HG03521 (cell line): ENCODE measurements around the gene OTOP2.
"Not testable (repeated sequence)": the region's sequence is repeated elsewhere in the genome, so short reads cannot be mapped to it uniquely, and the experiment has no call there.

Experiments
- ATAC-seq: cut with Tn5 transposase; IDR thresholded peaks from one replicate; pipeline ENCODE4 v1.9.1; 2021; ENCODE audit warnings: mild to moderate bottlenecking, moderate library complexity; ENCODE audit not compliant: unreplicated experiment

The OTOP2 gene

DNA sequence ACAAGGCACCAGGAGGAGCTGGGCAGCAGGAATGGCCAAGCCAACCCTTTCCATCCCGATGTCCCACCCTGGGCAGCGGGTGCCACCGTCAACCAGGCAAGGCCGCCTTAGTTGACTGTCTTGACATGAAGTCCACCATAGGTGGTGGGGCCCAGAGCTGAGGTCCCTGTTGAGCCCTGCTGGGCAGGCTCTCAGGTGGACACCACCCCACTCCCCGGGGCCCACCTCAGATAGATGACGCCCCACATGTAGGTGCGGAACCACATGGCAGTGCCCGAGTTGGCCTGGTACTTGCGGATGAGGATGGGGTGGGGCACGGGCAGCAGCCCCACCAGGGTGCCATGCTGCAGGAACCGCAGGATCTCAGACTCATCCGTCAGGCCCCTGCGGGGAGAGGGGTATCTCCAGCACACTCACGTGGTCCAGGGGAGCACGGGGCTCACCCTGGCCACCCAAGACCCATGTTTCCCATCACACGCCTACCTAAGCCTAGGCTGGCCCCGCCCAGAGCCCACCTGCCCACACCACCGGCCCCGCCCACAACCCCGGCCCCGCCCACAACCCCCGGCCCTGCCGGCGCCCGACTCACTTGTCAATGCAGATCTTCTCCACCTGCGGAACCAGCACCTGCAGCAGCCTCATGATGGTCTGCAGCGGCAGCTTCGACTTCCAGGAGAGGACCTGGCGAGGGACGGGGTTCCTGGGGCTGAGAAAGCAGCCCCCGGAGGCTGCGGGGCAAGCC lies 27.8 kb downstream of the OTOP2 start:
- ATAC-seq = no peak

- ATAC-seq = no peak
Observed at GRCh38 chr17:74952431-74953133, 28.5 kb downstream of the OTOP2 start.

DNA sequence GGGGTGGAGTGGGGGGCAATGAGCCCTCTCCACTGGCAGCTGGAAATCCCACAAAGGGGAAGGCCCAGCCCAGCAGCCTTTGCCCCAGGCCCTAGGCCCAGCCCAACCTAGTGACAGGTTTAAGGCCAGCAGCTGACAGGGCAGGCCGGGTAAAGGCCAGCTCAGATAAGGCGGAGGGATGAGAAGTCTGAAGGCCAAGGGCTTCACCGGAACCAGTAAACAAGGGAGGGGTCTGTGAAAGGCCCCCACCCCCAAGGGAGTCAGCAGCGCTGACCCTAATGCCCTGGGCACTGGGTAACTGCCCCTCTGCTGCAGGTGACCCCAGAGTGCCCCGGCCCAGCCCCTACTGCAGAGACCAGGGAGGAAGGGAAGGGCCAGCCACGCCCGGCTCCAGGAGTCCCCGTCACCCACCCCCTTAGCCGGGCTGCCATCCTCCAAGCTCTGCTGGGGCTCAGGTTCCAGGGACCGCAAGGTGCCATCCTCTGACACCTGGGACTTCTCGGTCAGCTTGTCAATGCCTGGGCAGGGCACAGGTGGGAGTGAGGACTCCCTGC lies 29.1 kb downstream of the OTOP2 start:
- no peak for ATAC-seq

DNA sequence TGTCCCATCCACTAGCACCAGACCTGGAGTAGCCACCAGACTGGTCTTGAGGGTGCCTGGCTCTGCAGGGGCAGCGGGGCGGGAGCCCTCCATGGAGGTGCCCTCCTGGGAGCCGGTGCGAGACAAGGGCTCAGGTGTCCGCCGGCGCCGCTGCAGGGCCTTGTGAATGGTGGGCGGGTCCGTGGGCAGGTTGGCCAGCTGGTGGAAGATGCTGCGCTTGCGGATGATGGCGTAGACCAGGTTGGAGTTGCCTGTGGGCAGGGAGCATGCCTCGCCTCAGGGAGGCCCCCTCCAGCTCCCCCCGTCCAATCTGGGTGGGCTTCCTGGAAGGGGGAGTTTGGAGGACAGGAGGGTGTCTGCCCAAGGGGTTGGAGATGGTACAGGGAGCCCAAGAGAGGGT lies 30.0 kb downstream of the OTOP2 start:
- ATAC-seq = no peak

DNA sequence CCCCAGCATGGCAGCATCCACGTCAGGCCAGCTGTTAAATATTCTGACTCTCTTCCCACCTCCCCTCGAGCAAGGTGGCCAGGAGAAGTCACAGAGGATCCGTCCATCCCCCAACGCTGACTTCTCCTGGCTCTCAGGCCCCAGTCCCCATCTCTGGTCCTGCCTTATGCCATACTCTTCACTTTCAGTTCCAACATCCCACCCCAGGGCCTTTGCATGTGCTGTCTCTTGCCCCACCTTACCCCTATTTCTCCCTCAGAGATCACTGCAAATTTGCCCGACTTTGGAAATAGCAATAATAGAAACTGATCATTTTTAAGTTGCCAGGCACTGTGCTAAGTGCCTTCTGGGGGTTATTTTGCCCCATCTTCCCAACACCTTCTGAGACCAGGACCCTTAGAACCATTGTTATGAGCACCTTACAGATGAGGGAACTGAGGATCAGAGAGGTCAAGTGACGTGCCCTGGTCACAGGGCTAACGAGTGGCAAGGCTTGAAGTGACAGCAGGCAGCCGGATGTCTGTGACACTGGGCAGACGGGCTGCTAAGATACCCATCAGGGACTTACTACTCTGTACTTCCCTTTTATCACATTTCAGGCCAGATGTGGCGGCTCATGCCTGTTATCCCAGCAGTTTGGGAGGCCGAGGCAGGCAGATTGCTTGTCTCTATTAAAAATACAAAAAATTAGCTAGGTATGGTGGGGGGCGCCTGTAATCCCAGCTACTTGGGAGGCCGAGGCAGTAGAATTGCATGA lies 30.8 kb downstream of the OTOP2 start:
- ATAC-seq = no peak

- ATAC-seq = no peak
Observed at GRCh38 chr17:74956093-74956492, 32.0 kb downstream of the OTOP2 start.

DNA sequence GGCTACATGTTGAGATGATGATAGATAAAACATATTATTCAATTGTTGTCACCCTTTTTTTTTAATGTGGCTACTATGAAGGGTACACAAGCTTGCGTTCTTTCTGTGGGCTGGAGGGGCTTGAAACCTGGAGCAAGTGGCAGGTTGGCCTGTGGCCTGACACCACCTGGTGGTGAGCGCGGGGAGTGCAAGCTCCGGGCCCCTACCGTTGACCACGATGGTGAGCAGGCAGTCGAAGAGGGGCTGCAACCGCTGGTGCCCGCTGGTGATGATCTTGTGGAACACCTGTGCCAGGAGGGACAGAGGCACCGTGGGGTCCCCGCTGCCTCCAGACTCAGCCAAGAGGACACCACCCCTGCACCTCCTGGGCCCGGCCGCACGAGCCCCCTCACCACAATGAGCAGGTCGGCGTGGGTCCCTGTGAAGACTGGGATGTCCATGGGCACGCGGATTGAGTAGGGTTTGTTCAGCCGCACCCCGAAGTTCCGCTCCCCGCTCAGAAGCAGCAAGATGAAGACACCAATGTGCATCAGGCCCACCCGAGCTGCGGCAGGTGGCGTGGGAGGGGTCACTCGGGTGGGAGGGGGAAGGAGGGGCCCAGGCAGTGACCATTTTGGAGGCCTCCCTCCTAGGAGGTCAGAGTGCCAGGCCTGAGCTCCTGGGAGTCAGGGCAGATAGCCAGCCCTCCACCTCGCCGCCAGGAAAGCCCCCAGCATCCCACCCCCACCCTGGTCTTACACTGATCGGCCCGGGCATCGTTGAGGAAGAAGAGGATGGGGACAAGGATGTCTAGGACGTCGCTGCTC lies 34.1 kb downstream of the OTOP2 start:
- no peak for ATAC-seq

GRCh38 chr17:74959826-74960515 lies 35.9 kb downstream of the OTOP2 start:
- ATAC-seq = no peak

GRCh38 chr17:74960570-74961342 lies 36.7 kb downstream of the OTOP2 start:
- no peak for ATAC-seq

GRCh38 chr17:74961657-74962350 lies 37.7 kb downstream of the OTOP2 start:
- no peak for ATAC-seq

DNA sequence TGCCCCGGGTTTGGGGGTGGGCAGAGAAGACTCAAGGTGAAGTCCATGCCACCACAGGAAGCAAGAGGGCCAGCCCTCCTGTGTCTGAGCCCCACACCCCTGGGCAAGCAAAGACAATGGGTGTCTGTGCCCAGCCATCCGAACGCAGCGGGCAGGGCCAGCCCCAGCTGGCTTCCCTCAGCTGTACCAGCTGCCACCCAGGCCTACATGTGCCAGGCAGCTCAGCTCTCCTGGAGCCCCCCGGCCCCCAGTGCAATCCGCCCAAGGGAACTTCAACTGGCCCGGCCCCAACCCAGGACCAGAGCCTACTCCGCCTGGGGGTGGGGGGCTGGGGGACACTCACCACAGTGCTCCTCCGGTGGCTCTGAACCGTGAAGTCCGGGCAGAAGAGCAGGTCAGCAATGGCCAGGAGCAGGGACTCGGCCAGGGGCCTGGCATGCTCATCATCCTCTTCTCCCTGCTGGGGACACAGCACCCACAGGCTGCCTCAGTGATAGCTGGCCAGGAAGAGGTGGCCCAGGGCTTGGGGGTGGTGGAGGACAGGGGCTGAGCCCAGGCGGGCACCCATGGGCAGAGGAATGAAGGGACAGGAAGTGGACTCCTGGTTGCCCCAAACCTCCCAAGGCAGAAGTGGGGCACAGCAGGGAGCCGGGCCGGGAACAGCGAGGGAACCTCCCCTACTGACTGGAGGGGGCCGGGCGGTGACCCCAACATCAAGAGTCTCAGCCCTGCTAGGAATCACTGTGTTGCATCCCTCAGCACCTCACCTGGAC lies 38.7 kb downstream of the OTOP2 start:
- ATAC-seq = no peak

- no peak for ATAC-seq
Observed at GRCh38 chr17:74963656-74964055, 39.6 kb downstream of the OTOP2 start.

DNA sequence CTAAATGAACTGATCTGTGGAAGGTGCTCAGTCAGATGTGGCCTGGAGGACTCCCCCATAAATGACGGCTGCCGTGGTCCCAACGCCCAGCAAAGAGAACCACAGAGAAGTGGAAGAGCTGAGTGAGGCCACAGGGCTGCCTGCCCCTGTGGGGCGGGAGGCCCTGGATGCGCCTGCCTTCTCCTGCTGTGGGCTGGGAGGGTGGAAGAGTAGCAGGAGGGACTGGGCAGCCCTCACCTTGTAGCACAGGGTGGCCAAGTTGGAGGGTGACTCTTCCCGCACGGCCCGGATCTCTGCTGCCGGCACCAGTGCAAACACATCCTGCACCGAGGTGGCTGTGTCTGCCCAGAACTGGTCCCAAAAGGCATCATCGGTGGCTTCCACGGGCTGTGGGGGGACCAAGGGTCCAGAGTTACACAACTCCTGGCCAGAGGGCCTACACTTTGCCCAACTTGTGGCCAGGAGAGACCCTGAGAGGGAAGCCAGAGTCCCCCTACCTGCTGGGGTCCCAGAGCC lies 40.2 kb downstream of the OTOP2 start:
- no peak for ATAC-seq

DNA sequence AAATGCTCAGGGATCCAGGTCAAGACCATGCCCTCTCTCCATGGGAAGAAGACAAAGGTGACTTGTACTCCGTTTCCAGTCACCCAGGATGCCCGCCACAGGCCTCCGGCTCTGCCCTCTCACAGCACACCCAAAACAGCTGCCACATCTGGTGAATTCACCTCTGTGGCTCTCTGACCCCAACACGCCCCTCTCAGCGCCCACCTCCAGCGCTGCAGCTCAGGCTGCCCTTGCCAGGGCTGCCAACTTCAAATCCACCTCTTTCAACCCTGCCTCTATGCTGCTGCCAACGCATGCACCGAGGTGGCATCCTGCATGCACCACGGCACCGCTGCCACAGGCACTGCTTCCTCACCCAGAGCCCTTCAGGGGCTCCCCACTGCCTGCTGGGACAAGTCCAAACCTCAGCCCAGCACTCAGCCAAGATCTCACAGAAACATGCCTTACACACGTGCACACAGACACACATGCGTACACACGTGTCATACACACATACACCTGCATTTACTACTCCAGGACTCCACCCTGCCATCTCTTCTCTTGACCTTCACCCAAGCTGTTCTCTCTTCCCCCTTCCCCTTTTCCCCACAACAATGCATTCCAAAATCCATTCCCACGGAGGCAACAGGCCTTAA lies 41.0 kb downstream of the OTOP2 start:
- ATAC-seq = no peak

DNA sequence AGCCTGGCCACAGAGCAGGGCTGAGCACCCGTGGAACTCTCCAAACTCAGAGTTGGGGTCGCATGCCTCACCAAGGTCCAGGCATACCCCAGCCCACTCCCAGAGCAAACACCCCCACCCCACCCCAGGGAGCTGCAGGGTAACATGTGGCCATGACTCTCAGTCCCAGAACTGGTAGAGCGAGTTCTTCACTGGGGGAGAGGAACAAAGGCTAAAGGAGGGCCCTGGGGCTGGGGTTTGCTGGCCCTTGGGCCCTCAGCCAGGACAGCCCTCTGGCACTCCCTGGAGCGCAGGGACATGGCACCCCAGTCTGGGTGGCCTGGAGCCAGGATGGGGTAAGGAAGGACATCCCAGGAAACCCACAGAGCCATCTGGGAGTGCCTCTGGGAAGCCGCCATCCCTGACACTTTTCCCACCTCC lies 44.3 kb downstream of the OTOP2 start:
- ATAC-seq = no peak

DNA sequence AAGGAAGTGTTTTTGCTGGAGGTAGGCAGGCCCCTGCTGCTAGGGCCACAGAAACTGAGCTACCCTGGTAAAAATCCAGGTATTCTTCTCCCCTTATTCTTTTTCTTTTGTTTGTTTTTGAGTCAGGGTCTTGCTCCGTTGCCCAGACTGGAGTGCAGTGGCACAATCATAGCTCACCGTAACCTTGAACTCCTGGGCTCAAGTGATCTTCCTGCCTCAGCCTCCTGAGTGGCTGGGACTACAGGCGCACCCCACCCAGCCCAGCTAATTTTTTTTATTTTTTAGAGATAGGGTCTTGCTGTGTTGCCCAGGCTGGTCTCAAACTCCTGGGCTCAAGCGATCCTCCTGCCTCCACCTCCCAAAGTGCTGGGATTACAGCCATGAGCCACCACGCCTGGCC lies 45.4 kb downstream of the OTOP2 start:
- not testable (repeated sequence) for ATAC-seq

DNA sequence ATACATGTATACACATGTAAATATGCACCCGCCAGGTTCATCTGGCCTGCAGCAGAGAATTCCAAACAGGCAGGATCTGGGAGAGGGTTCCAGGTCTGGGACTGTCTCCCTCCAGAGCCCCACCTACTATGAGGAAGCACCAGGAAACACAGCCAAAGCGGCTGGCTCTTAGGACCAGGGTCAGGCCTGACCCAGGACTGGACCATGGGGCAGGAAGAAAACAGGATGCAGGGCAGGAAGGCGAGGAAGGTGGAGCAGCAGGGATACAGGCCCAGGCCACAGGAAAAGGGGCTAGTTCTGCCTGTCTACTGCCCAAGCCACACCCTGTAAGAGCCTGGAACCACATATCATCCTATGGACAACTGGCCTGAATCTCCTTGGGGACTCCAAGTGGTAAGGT lies 46.3 kb downstream of the OTOP2 start:
- no peak for ATAC-seq
